Neural cell (in vitro differentiated cells): ENCODE data around the gene ACAA1.

Experiments
- EP300 ChIP-seq: fragments of 450-650 bp; conservative IDR thresholded peaks from 2 replicates; pipeline ENCODE4 v1.6.1; 2014; ENCODE audit warnings: antibody characterized with exemption, mild to moderate bottlenecking, moderate library complexity; ENCODE audit not compliant: poor library complexity, severe bottlenecking
- EZH2 ChIP-seq: fragments of 200-600, 300-800 bp; shearing (Covaris generic), sonication (generic); IDR thresholded peaks from 2 replicates; pipeline ENCODE4 v1.6.1; 2014; ENCODE audit warnings: antibody characterized with exemption, low read length, borderline replicate concordance, mild to moderate bottlenecking; ENCODE audit not compliant: insufficient read depth, poor library complexity, severe bottlenecking
- MXI1 ChIP-seq: fragments of 450-650 bp; conservative IDR thresholded peaks from 2 replicates; pipeline ENCODE4 v1.6.1; 2014; ENCODE audit warnings: antibody characterized with exemption, mild to moderate bottlenecking; ENCODE audit not compliant: poor library complexity, severe bottlenecking
- POLR2AphosphoS5 ChIP-seq: IDR thresholded peaks from 2 replicates; pipeline ENCODE4 v1.6.1; 2012
- RAD21 ChIP-seq: fragments of 450-650 bp; conservative IDR thresholded peaks from 2 replicates; pipeline ENCODE4 v1.6.1; 2014; ENCODE audit warnings: antibody characterized with exemption, mild to moderate bottlenecking, moderate library complexity
- REST ChIP-seq: IDR thresholded peaks from 2 replicates; pipeline ENCODE4 v1.6.1; 2012; ENCODE audit warnings: borderline replicate concordance
- SMC3 ChIP-seq: fragments of 450-650 bp; conservative IDR thresholded peaks from 2 replicates; pipeline ENCODE4 v1.6.1; 2014; ENCODE audit warnings: antibody characterized with exemption, mild to moderate bottlenecking, moderate library complexity; ENCODE audit not compliant: poor library complexity
- TAF1 ChIP-seq: IDR thresholded peaks from 2 replicates; pipeline ENCODE4 v1.6.1; 2012; ENCODE audit warnings: low read depth
- TF ChIP-seq, protein P1 (sequence below): fragments of 450-650 bp; IDR thresholded peaks from 2 replicates; pipeline ENCODE4 v1.5.1; 2014; ENCODE audit warnings: antibody characterized with exemption, mild to moderate bottlenecking, moderate library complexity; ENCODE audit not compliant: poor library complexity, severe bottlenecking

GRCh38 chr3:38107911-38108648 is 28.8 kb downstream of the ACAA1 start:
- TF ChIP-seq, protein P1, sequence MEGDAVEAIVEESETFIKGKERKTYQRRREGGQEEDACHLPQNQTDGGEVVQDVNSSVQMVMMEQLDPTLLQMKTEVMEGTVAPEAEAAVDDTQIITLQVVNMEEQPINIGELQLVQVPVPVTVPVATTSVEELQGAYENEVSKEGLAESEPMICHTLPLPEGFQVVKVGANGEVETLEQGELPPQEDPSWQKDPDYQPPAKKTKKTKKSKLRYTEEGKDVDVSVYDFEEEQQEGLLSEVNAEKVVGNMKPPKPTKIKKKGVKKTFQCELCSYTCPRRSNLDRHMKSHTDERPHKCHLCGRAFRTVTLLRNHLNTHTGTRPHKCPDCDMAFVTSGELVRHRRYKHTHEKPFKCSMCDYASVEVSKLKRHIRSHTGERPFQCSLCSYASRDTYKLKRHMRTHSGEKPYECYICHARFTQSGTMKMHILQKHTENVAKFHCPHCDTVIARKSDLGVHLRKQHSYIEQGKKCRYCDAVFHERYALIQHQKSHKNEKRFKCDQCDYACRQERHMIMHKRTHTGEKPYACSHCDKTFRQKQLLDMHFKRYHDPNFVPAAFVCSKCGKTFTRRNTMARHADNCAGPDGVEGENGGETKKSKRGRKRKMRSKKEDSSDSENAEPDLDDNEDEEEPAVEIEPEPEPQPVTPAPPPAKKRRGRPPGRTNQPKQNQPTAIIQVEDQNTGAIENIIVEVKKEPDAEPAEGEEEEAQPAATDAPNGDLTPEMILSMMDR = no peak
- TF ChIP-seq EP300 (no peak), POLR2AphosphoS5 (no peak), REST (no peak), RAD21 (no peak), EZH2 (no peak), SMC3 (no peak), MXI1 (no peak), TAF1 (no peak)
